ENCODE results near the gene CCDC183. TPM values are rescaled to one million over a fixed set of nuclear protein-coding genes. Genes with fewer than 3 reads are reported as not detected.
"Not testable (repeated sequence)": the region's sequence is repeated elsewhere in the genome, so short reads cannot be mapped to it uniquely, and the experiment has no call there.

Gene CCDC183
- total RNA-seq, 1 donor from 2014 or later: 3.7 TPM

DNA sequence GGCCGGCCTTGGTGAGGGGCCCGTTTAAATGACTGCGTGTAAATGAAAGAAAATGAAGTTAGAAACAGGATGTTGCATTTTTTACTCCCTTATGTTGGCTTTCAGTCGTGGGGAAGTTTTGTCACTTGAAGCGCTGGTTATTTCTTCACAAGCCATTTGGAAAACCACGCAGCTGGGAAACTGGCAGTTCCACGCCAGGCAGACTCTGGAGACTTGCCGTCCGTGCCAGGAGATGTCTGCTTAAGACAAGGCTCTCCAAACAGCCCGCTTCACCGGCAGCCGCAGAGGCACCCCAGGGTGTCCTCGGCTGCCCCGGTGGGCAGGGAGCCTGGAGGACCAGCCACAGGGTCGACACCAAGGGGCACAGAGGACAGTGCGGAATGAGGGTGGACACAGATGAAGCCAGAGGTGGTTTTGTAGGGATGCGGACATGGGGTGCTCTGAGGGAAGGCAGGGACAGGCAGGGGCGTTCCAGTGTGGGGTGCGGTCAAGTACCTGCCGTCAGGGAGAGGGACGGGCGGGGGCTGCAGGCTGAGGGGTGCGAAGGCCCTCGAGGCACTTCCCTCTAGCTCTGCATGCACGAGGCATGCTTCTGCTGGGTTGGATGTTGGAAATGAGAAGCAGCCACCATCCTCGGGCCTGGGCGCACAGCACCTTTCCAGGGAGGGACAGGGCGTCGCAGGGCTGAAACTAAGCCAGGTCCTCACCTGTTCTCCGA, 35.0 kb downstream of the CCDC183 start:
- Histone ChIP-seq H3K4me3 (no peak overlapping the region), H3K9me3 (no peaks in the 10 kb centered on the region), H3K4me1 (no peaks in the 10 kb centered on the region), H3K27me3 (ENCODE audit: low read depth) (no peaks in the 10 kb centered on the region), H3K27ac (no peak overlapping the region), H3K36me3 (peaks cover 72% of the 10 kb centered on the region)
- DNase-seq (no peak), ATAC-seq (no peak)
- TF ChIP-seq CTCF (IDR thresholded peaks at IDR 0.05): no peak
- intact Hi-C loops (cut with DNase I): no loop called here

DNA sequence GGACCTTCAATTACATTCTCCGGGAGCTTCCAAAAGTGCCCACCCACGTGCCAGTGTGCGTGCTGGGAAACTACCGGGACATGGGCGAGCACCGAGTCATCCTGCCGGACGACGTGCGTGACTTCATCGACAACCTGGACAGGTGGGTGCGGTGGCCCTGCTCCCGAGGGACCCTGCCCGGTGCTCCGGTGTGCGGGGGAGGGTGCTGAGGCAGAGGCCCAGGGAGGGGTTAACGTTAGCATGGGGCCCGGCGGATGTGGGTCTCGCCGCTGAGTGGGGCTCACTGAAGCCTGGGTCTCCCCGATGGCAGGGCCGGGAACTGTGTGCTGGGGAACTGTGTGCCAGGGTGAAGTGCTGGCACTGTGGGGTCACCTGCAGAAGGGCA, 35.6 kb downstream of the CCDC183 start:
- TF ChIP-seq CTCF (IDR thresholded peaks at IDR 0.05): no peak
- peaks cover 71% of the 10 kb centered on the region for H3K36me3 ChIP-seq
- DNase-seq: no peak

DNA sequence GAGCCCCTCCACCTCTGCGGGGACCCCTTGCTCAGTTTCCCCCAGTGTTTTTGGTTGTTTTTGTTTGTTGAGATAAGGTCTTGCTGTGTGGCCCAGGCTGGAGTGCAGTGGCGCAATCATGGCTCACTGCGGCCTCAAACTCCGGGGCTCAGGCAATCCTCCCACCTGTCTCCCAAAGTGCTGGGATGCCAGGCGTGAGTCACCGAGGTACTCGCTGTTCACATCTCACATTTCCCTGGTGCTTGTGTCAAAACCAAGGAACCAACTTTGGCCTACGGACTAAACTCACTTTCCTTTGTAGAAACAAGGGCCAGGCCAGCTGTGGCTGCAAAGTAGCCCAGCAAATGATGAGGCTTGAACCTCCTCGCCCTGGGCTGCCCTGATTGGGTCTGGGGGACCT, 36.4 kb downstream of the CCDC183 start:
- no peaks in the 10 kb centered on the region for H3K27me3 ChIP-seq (ENCODE audit: low read depth)
- intact Hi-C loops (cut with DNase I): no loop called here
- H3K9me3 ChIP-seq: no peaks in the 10 kb centered on the region
- no peak for TF ChIP-seq CTCF (IDR thresholded peaks at IDR 0.05)
- DNase-seq: no peak
- H3K4me3 ChIP-seq: no peak overlapping the region
- H3K4me1 ChIP-seq: no peaks in the 10 kb centered on the region
- ATAC-seq: no peak
- no peak overlapping the region for H3K27ac ChIP-seq
- peaks cover 62% of the 10 kb centered on the region for H3K36me3 ChIP-seq

More for the DNA sequence above, 35.6 kb downstream of the CCDC183 start:
- no peak overlapping the region for H3K27ac ChIP-seq
- H3K4me3 ChIP-seq: no peak overlapping the region
- intact Hi-C loops (cut with DNase I): no loop called here
- H3K27me3 ChIP-seq (ENCODE audit: low read depth): no peaks in the 10 kb centered on the region
- no peak for ATAC-seq
- H3K9me3 ChIP-seq: no peaks in the 10 kb centered on the region
- no peaks in the 10 kb centered on the region for H3K4me1 ChIP-seq

DNA sequence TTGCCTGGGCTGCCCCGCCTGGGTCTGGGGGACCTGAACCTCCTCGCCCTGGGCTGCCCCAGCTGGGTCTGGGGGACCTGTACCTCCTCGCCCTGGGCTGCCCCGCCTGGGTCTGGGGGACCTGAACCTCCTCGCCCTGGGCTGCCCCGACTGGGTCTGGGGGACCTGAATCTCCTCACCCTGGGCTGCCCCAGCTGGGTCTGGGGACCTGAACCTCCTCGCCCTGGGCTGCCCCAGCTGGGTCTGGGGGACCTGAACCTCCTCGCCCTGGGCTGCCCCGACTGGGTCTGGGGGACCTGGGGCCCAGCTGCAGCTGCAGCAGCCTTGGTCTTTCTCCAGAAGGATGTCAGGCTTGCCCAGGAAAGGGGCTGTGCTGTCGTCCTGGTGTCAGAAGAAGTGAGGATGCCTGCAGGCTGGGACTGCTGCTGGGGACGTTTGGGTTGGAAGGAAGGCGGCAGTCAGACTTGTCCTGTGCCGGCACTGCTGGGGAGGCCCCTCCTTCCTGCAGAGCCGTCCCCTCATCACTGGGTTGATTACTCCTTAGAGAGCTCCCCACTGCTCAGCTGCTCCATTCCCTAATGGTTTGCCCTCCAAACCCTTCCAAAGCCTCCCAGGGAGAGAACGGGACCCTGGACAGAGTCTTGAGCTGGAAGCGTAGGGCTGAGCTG, 37.4 kb downstream of the CCDC183 start:
- H3K9me3 ChIP-seq; H3K4me3 ChIP-seq; H3K27me3 ChIP-seq (ENCODE audit: low read depth); intact Hi-C loops (cut with DNase I); H3K4me1 ChIP-seq; DNase-seq; ATAC-seq; H3K27ac ChIP-seq: not testable (repeated sequence)
- peaks cover 60% of the 10 kb centered on the region for H3K36me3 ChIP-seq

DNA sequence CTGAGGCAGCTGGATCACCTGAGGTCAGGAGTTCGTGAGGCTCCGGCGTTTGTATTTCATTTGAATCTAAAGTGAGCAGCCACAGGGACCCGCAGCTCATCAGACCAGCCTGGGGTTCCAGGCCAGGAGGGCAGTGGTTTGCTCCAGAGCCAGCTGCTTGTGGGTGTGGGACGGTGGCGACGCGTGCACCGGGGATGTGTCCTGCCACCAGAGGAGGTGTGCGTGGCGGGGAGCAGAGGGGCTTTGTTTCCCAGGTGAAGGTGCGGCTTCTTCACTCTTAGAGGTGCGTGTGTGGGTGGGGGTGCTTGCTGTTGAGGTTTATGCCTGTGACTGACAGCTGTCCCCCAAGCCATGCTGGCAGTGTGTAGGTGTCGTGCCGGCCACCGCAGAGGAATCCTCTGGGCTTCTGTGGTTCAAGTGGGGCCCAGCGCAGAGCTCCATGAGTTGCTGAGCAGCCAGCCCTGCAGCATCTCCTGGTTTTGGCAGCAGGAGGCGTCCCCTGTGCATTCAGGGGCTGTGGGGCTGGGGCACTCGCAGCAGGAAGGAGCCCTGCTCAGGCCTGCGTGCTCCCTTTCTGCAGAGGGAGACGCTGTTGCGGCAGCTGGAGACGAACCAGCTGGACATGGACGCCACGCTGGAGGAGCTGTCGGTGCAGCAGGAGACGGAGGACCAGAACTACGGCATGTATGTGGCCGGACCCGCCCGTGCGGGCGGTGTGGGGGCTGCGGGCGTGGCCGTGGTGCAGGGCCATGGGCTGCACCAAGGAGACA, 39.2 kb downstream of the CCDC183 start:
- no peaks in the 10 kb centered on the region for H3K4me1 ChIP-seq
- TF ChIP-seq CTCF (IDR thresholded peaks at IDR 0.05): no peak
- H3K27ac ChIP-seq: no peak overlapping the region
- no peak overlapping the region for H3K4me3 ChIP-seq
- ATAC-seq (no peak), DNase-seq (no peak)
- peaks cover 60% of the 10 kb centered on the region for H3K36me3 ChIP-seq
- H3K27me3 ChIP-seq (ENCODE audit: low read depth): no peaks in the 10 kb centered on the region
- H3K9me3 ChIP-seq: no peaks in the 10 kb centered on the region
- intact Hi-C loops (cut with DNase I): no loop called here

Data from lower lobe of right lung (tissue), 2 donors.